GM21381 (cell line): ENCODE results near the gene ZFAND4.
"Not testable (repeated sequence)": the region's sequence is repeated elsewhere in the genome, so short reads cannot be mapped to it uniquely, and the experiment has no call there.

Experiments
- ATAC-seq: cut with Tn5 transposase; IDR thresholded peaks from one replicate; pipeline ENCODE4 v1.9.1; 2021; ENCODE audit warnings: mild to moderate bottlenecking, moderate library complexity; ENCODE audit not compliant: unreplicated experiment

ZFAND4 gene

GRCh38 chr10:45672181-45673073 lies at the start of gene ZFAND4:
Gene ZFAND4, minus strand, starts transcription at chr10:45672772. Its CDS starts 9,047 bp downstream, at chr10:45663725.
- ATAC-seq: peak; percentile 98

- ATAC-seq: not testable (repeated sequence)
These were observed 48.9 kb upstream of the ZFAND4 start for GRCh38 chr10:45721503-45721902.

- ATAC-seq: not testable (repeated sequence)
These were observed 45.1 kb upstream of the ZFAND4 start for GRCh38 chr10:45717642-45718041.

GRCh38 chr10:45717053-45717452 lies 44.5 kb upstream of the ZFAND4 start:
- not testable (repeated sequence) for ATAC-seq

- ATAC-seq: not testable (repeated sequence)
These were observed 38.7 kb upstream of the ZFAND4 start for GRCh38 chr10:45711223-45711622.

- not testable (repeated sequence) for ATAC-seq
These were observed 37.7 kb upstream of the ZFAND4 start for GRCh38 chr10:45710200-45710796.

- not testable (repeated sequence) for ATAC-seq
These were observed 5.9 kb upstream of the ZFAND4 start for GRCh38 chr10:45678467-45678866.

GRCh38 chr10:45675388-45675787 lies 2.8 kb upstream of the ZFAND4 start:
- no peak for ATAC-seq

GRCh38 chr10:45673074-45673648 lies 589 bp upstream of the ZFAND4 start:
- no peak for ATAC-seq

GRCh38 chr10:45671300-45671699 lies 1.3 kb downstream of the ZFAND4 start:
- not testable (repeated sequence) for ATAC-seq

GRCh38 chr10:45669897-45670296 lies 2.7 kb downstream of the ZFAND4 start:
- not testable (repeated sequence) for ATAC-seq

GRCh38 chr10:45660876-45661411 lies 11.6 kb downstream of the ZFAND4 start:
- ATAC-seq: no peak

- ATAC-seq: no peak
These were observed 15.3 kb downstream of the ZFAND4 start for GRCh38 chr10:45657033-45657926.

GRCh38 chr10:45655219-45655618 lies 17.4 kb downstream of the ZFAND4 start:
- no peak for ATAC-seq

- not testable (repeated sequence) for ATAC-seq
These were observed 17.8 kb downstream of the ZFAND4 start for GRCh38 chr10:45654753-45655141.

- ATAC-seq: no peak
These were observed 19.1 kb downstream of the ZFAND4 start for GRCh38 chr10:45653454-45653853.

GRCh38 chr10:45652511-45652910 lies 20.1 kb downstream of the ZFAND4 start:
- ATAC-seq: no peak

GRCh38 chr10:45649296-45649695 lies 23.3 kb downstream of the ZFAND4 start:
- ATAC-seq: no peak

GRCh38 chr10:45647118-45647517 lies 25.5 kb downstream of the ZFAND4 start:
- no peak for ATAC-seq

GRCh38 chr10:45646384-45647050 lies 26.1 kb downstream of the ZFAND4 start:
- no peak for ATAC-seq
